Astrocyte (in vitro differentiated cells and primary cell): Measurements from ENCODE around the gene OSBPL2. TPM values are rescaled to one million over a fixed set of nuclear protein-coding genes. Genes with fewer than 3 reads are reported as not detected.

Source experiments
- DNase-seq: peaks from one replicate; pipeline ENCODE4 v3.0.0-alpha.2; 2010; ENCODE audit warnings: low read depth
- FAIRE-seq: peaks from 2 replicates; lab custom pipeline; 2011; peaks lifted over from hg19 to GRCh38; lab: Jason Lieb, UNC
- H2AFZ ChIP-seq: 2 replicates; pipeline ENCODE4 v1.6.0; 2012; ENCODE audit warnings: low read depth, low read length, inconsistent platforms
- H3K27ac ChIP-seq: 2 replicates; pipeline ENCODE4 v1.5.1; 2011; ENCODE audit warnings: low read depth, low read length, inconsistent platforms
- H3K27me3 ChIP-seq: 2 replicates; pipeline ENCODE4 v1.6.0; 2011; ENCODE audit warnings: low read length, inconsistent platforms; ENCODE audit not compliant: insufficient read depth
- H3K36me3 ChIP-seq: 2 replicates; pipeline ENCODE4 v1.5.1; 2011; ENCODE audit warnings: low read length, inconsistent platforms; ENCODE audit not compliant: insufficient read depth
- H3K4me1 ChIP-seq: 2 replicates; pipeline ENCODE4 v1.5.1; 2011; ENCODE audit warnings: low read length, inconsistent platforms; ENCODE audit not compliant: insufficient read depth
- H3K4me2 ChIP-seq: 2 replicates; pipeline ENCODE4 v1.6.0; 2012; ENCODE audit warnings: low read length, inconsistent platforms
- H3K4me3 ChIP-seq: 2 replicates; pipeline ENCODE4 v1.5.1; 2011; ENCODE audit warnings: low read depth, mild to moderate bottlenecking, low read length, inconsistent platforms; ENCODE audit not compliant: insufficient read depth
- H3K79me2 ChIP-seq: 2 replicates; pipeline ENCODE4 v1.6.0; 2012; ENCODE audit warnings: mild to moderate bottlenecking, low read length, inconsistent platforms; ENCODE audit not compliant: insufficient read depth
- H3K9ac ChIP-seq: 2 replicates; pipeline ENCODE4 v1.6.0; 2012; ENCODE audit warnings: mild to moderate bottlenecking, low read length, inconsistent platforms
- H3K9me3 ChIP-seq: 2 replicates; pipeline ENCODE4 v1.5.1; 2012; ENCODE audit warnings: low read depth, mild to moderate bottlenecking, low read length, inconsistent platforms; ENCODE audit not compliant: insufficient read depth
- H4K20me1 ChIP-seq: 2 replicates; pipeline ENCODE4 v1.6.0; 2012; ENCODE audit warnings: low read length, inconsistent platforms; ENCODE audit not compliant: insufficient read depth
- H3K27ac Mint-ChIP-seq: one replicate; pipeline ENCODE4 v1.8.0; 2021; ENCODE audit warnings: mild to moderate bottlenecking, mixed read lengths; ENCODE audit not compliant: unreplicated experiment
- H3K27me3 Mint-ChIP-seq: one replicate; pipeline ENCODE4 v1.8.0; 2021; ENCODE audit warnings: low read depth, mixed read lengths; ENCODE audit not compliant: unreplicated experiment
- H3K36me3 Mint-ChIP-seq: one replicate; pipeline ENCODE4 v1.8.0; 2021; ENCODE audit warnings: low read depth, mixed read lengths; ENCODE audit not compliant: unreplicated experiment
- H3K4me1 Mint-ChIP-seq: one replicate; pipeline ENCODE4 v1.8.0; 2021; ENCODE audit warnings: low read depth, mixed read lengths; ENCODE audit not compliant: unreplicated experiment
- H3K4me3 Mint-ChIP-seq: one replicate; pipeline ENCODE4 v1.8.0; 2021; ENCODE audit warnings: mild to moderate bottlenecking, moderate library complexity, mixed read lengths; ENCODE audit not compliant: unreplicated experiment
- H3K9me3 Mint-ChIP-seq: one replicate; pipeline ENCODE4 v1.8.0; 2021; ENCODE audit warnings: mild to moderate bottlenecking, mixed read lengths; ENCODE audit not compliant: unreplicated experiment
- EZH2 ChIP-seq: IDR thresholded peaks from 2 replicates; pipeline ENCODE4 v1.6.1; 2012; ENCODE audit warnings: mild to moderate bottlenecking, low read length, inconsistent platforms; ENCODE audit not compliant: insufficient read depth
- total RNA-seq: library from RNA; stranded (reverse); gene quantifications from 2 replicates; pipeline ENCODE4 v1.2.1, GENCODE V29; 2021
- TF ChIP-seq, protein P1 (sequence below): IDR thresholded peaks from 2 replicates; pipeline ENCODE4 v1.5.1; 2011; ENCODE audit warnings: low read depth, mild to moderate bottlenecking, inconsistent platforms, low read length, moderate library complexity; ENCODE audit not compliant: insufficient read depth

OSBPL2 gene
- total RNA-seq, 1 donor from 2014 or later, result 60.3 TPM

DNA sequence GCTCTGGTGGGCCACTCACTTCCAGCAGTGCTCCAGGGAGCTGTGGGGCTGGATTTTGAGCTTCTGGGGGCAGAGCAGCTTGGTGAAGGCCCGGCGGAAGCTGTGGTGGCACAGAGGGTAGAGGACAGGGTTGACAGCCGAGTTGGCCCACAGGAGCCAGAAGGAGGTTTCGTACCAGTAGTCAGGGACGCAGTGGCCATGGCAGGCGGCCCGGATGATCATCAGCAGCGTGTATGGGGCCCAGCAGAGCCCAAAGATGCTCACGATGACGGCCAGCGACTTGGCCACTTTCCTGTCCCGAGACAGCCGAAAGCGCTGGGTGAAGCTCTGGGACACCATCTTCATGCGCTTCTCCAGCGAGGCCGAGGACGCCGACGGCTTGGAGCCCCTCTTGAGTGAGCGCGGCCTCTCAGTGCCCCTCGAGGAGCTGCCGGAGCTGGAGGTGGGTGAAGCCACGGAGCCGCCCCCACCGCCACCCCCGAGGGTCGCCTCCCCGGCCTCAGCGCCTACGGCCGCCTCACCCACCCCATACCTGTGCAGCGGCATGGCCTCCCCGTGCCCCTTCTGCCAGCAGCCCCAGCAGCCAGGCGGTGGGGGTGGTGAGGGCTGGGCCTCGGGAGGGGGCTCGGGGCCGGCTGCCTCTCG is 22.2 kb upstream of the OSBPL2 start:
- H3K79me2 ChIP-seq, result no peaks in the 10 kb centered on the region
- H3K27ac ChIP-seq, result no peak overlapping the region
- Mint-ChIP-seq H3K27ac (no peak overlapping the region), H3K4me3 (no peak overlapping the region), H3K4me1 (peaks cover 1% of the 10 kb centered on the region), H3K27me3 (peaks cover 48% of the 10 kb centered on the region), H3K9me3 (no peaks in the 10 kb centered on the region), H3K36me3 (no peaks in the 10 kb centered on the region)
- DNase-seq (no peak), FAIRE-seq (no peak)
- no peaks in the 10 kb centered on the region for H3K9me3 ChIP-seq
- H3K27me3 ChIP-seq, result peaks cover 31% of the 10 kb centered on the region
- H4K20me1 ChIP-seq, result peaks cover 6% of the 10 kb centered on the region
- H3K4me2 ChIP-seq, result no peak overlapping the region
- H3K9ac ChIP-seq, result no peak overlapping the region
- no peaks in the 10 kb centered on the region for H3K36me3 ChIP-seq
- TF ChIP-seq, protein P1, sequence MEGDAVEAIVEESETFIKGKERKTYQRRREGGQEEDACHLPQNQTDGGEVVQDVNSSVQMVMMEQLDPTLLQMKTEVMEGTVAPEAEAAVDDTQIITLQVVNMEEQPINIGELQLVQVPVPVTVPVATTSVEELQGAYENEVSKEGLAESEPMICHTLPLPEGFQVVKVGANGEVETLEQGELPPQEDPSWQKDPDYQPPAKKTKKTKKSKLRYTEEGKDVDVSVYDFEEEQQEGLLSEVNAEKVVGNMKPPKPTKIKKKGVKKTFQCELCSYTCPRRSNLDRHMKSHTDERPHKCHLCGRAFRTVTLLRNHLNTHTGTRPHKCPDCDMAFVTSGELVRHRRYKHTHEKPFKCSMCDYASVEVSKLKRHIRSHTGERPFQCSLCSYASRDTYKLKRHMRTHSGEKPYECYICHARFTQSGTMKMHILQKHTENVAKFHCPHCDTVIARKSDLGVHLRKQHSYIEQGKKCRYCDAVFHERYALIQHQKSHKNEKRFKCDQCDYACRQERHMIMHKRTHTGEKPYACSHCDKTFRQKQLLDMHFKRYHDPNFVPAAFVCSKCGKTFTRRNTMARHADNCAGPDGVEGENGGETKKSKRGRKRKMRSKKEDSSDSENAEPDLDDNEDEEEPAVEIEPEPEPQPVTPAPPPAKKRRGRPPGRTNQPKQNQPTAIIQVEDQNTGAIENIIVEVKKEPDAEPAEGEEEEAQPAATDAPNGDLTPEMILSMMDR, result no peak
- no peak for TF ChIP-seq EZH2
- H2AFZ ChIP-seq, result no peak overlapping the region
- H3K4me1 ChIP-seq, result no peaks in the 10 kb centered on the region
- no peak overlapping the region for H3K4me3 ChIP-seq

DNA sequence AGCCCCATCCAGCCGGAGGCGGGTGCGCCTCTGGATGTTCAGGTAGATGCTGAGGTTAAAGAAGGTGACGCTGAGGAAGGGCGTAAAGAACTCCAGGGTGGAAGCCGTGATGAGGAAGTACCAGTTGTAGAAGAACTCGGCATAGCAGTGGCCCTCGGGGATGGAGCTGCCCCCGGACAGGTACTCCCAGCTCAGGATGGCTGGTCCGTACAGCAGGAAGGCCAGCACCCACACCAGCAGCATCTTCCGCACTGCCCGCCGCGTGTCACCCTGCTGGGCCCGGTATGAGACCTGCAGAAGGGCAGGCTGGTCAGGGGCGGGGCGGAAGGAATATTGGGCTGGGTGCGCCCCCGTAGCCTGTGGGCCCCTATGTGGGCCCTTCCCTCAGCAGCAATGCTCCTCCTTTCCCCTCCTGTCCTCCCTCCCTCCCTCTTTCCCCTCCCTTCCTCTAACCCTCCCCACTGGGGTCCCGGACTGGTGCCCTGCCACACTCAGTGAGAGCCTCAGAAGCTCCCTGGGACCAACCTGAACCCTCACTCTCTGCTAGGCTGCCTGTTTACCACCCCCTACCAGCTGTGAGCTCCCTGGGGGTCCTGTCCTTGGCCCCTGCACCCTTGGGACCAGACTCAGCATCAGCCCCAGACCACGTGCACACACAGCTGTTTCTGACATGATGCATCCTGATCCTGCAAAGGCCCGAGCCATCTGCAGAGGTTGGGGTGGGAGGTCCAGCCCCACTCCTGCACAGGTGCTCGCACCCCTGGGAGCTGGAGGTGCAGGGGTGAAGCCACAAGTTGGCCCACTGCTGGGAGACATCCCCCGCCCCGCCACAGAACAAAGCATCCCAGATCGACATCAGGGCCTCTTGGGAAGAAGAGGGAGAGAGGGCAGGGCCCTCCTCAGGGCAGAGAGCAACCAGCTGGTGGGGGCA is 21.4 kb upstream of the OSBPL2 start:
- peaks cover 37% of the 10 kb centered on the region for H3K27me3 ChIP-seq
- H3K27me3 Mint-ChIP-seq, result peaks cover 53% of the 10 kb centered on the region

More for the DNA sequence above, 21.4 kb upstream of the OSBPL2 start:
- H3K9ac ChIP-seq, result no peak overlapping the region
- no peak overlapping the region for H3K4me2 ChIP-seq
- H3K36me3 ChIP-seq, result no peaks in the 10 kb centered on the region
- H3K9me3 ChIP-seq, result no peaks in the 10 kb centered on the region
- FAIRE-seq (no peak), DNase-seq (no peak)
- no peak overlapping the region for H3K4me3 ChIP-seq
- Mint-ChIP-seq H3K4me1 (peaks cover 2% of the 10 kb centered on the region), H3K27ac (no peak overlapping the region), H3K36me3 (no peaks in the 10 kb centered on the region), H3K4me3 (no peak overlapping the region), H3K9me3 (no peaks in the 10 kb centered on the region)
- TF ChIP-seq, protein P1, result no peak
- TF ChIP-seq EZH2, result no peak
- no peaks in the 10 kb centered on the region for H3K79me2 ChIP-seq
- H4K20me1 ChIP-seq, result peaks cover 6% of the 10 kb centered on the region
- H3K4me1 ChIP-seq, result no peaks in the 10 kb centered on the region
- no peak overlapping the region for H3K27ac ChIP-seq
- no peak overlapping the region for H2AFZ ChIP-seq
